Bronchial epithelial cell (primary cell): Measurements from ENCODE around the gene PPOX. TPM values are rescaled to one million over a fixed set of nuclear protein-coding genes. Genes with fewer than 3 reads are reported as not detected.

Experiments used
- DNase-seq: peaks from one replicate; pipeline ENCODE4 v3.0.0-alpha.2; 2010; ENCODE audit warnings: low read depth
- FAIRE-seq: peaks from 2 replicates; lab custom pipeline; 2011; peaks lifted over from hg19 to GRCh38; lab: Jason Lieb, UNC
- H3K27me3 ChIP-seq: 2 replicates; pipeline ENCODE4 v1.5.1; 2011; ENCODE audit warnings: low read length; ENCODE audit not compliant: control insufficient read depth, insufficient read depth
- H3K36me3 ChIP-seq: 2 replicates; pipeline ENCODE4 v1.5.1; 2011; ENCODE audit warnings: low read length; ENCODE audit not compliant: control insufficient read depth, insufficient read depth
- H3K4me3 ChIP-seq: 2 replicates; pipeline ENCODE4 v1.5.1; 2011; ENCODE audit warnings: mild to moderate bottlenecking, low read depth, low read length, control low read depth
- CTCF ChIP-seq: IDR thresholded peaks from 2 replicates; pipeline ENCODE4 v1.5.1; 2011; ENCODE audit warnings: mild to moderate bottlenecking, moderate library complexity, low read length, control low read depth, inconsistent platforms; ENCODE audit not compliant: insufficient read depth, severe bottlenecking
- total RNA-seq: library from RNA; depleted of rRNA; stranded (reverse); fragments of >200 nt; gene quantifications from 2 replicates; pipeline ENCODE4 v1.2.1, GENCODE V29; 2014

The PPOX gene
- total RNA-seq, 1 donor from 2014 or later, result 10.0 TPM

- no peak for DNase-seq
- Histone ChIP-seq H3K36me3 (no peaks in the 10 kb centered on the region), H3K4me3 (no peak overlapping the region), H3K27me3 (no peaks in the 10 kb centered on the region)
- TF ChIP-seq CTCF, result no peak
- FAIRE-seq, result no peak
Observed at GRCh38 chr1:161193561-161194235, 27.5 kb downstream of the PPOX start.

- Histone ChIP-seq H3K27me3 (no peaks in the 10 kb centered on the region), H3K36me3 (no peaks in the 10 kb centered on the region), H3K4me3 (no peak overlapping the region)
- no peak for FAIRE-seq
- no peak for TF ChIP-seq CTCF
- no peak for DNase-seq
Observed at GRCh38 chr1:161195171-161195570, 28.9 kb downstream of the PPOX start.

GRCh38 chr1:161196111-161196510, 29.9 kb downstream of the PPOX start:
- FAIRE-seq (no peak), DNase-seq (no peak)
- TF ChIP-seq CTCF, result no peak
- H3K27me3 ChIP-seq, result no peaks in the 10 kb centered on the region
- no peaks in the 10 kb centered on the region for H3K36me3 ChIP-seq
- no peak overlapping the region for H3K4me3 ChIP-seq

GRCh38 chr1:161196521-161197451, 30.6 kb downstream of the PPOX start:
- Histone ChIP-seq H3K36me3 (no peaks in the 10 kb centered on the region), H3K4me3 (no peak overlapping the region)
- TF ChIP-seq CTCF, result no peak

GRCh38 chr1:161197560-161198193, 31.5 kb downstream of the PPOX start:
- H3K4me3 ChIP-seq, result no peak overlapping the region
- H3K36me3 ChIP-seq, result no peaks in the 10 kb centered on the region
- no peaks in the 10 kb centered on the region for H3K27me3 ChIP-seq
- DNase-seq, result no peak
- no peak for TF ChIP-seq CTCF
- no peak for FAIRE-seq

More at GRCh38 chr1:161196521-161197451, 30.6 kb downstream of the PPOX start:
- no peaks in the 10 kb centered on the region for H3K27me3 ChIP-seq
- FAIRE-seq, result no peak
- no peak for DNase-seq
